Fibroblast of mammary gland (primary cell): ENCODE measurements around the gene DAAM2.

Experiments used
- DNase-seq: peaks from one replicate; pipeline ENCODE4 v3.0.0-alpha.2; 2010; ENCODE audit warnings: low read depth
- H3K4me3 ChIP-seq: 2 replicates; pipeline ENCODE4 v1.5.1; 2011; ENCODE audit warnings: low read depth, mild to moderate bottlenecking, low read length, moderate library complexity; ENCODE audit not compliant: control insufficient read depth
- TF ChIP-seq, protein P1 (sequence below): conservative IDR thresholded peaks from 2 replicates; pipeline ENCODE4 v1.5.1; 2011; ENCODE audit warnings: low read depth, low read length, inconsistent platforms; ENCODE audit not compliant: control insufficient read depth, insufficient read depth

The DAAM2 gene

DNA sequence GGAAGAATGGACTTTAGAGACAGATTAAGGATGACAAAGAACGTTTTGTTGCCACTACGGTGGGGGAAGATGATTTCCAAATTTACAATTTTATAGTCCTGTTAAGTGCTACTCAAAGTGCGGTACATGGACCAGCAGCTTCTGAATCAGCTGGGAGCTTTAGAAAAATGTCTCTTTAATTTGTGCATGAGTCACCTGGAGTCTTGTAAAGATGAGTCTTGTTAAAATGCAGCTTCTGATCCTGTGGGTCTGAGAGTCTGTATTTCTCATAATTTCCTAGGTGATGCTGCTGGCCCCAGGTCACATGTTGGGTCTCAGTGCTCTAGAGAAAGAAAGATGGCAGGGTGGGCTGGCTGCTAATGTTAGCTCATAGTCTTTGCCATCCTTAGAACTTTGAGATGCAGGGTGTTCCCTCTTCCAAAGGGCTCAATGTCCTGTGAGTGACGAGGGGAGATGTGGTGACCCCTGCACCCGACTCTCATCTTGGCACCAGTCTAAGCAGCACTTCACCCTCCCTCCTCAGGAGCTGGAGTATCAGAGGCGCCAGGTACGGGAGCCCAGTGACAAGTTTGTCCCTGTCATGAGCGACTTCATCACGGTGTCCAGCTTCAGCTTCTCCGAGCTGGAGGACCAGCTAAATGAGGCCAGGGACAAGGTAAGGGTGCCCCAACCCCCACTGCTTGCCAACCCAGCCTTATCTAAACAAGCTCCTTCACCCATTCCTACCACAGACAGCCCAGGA is 107.5 kb downstream of the DAAM2 start:
- H3K4me3 ChIP-seq, result no peak overlapping the region
- DNase-seq, result no peak
- TF ChIP-seq, protein P1, sequence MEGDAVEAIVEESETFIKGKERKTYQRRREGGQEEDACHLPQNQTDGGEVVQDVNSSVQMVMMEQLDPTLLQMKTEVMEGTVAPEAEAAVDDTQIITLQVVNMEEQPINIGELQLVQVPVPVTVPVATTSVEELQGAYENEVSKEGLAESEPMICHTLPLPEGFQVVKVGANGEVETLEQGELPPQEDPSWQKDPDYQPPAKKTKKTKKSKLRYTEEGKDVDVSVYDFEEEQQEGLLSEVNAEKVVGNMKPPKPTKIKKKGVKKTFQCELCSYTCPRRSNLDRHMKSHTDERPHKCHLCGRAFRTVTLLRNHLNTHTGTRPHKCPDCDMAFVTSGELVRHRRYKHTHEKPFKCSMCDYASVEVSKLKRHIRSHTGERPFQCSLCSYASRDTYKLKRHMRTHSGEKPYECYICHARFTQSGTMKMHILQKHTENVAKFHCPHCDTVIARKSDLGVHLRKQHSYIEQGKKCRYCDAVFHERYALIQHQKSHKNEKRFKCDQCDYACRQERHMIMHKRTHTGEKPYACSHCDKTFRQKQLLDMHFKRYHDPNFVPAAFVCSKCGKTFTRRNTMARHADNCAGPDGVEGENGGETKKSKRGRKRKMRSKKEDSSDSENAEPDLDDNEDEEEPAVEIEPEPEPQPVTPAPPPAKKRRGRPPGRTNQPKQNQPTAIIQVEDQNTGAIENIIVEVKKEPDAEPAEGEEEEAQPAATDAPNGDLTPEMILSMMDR, result no peak

DNA sequence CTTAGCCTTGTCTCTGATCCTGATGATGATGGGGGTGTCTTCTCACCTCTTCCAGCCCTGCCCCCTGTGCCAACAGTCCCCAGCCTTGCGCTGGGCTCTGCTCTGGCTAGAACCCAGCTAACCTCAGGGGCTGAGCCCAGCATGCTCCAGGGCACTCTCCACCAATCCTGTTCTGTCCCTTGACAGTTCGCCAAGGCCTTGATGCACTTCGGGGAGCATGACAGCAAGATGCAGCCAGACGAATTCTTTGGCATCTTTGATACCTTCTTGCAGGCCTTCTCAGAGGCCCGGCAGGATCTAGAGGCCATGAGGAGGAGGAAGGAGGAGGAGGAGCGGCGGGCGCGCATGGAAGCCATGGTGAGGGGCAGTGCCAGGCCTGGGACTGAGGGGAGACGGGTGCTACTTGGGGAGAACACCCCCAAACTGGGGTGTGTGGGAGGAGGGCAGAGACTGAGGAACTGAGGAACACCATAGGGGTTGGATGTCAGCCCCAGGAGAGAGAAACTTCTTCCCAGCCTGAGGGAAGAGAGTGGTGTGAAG is 109.0 kb downstream of the DAAM2 start:
- TF ChIP-seq, protein P1, result no peak
- DNase-seq, result no peak
- H3K4me3 ChIP-seq, result no peak overlapping the region

DNA sequence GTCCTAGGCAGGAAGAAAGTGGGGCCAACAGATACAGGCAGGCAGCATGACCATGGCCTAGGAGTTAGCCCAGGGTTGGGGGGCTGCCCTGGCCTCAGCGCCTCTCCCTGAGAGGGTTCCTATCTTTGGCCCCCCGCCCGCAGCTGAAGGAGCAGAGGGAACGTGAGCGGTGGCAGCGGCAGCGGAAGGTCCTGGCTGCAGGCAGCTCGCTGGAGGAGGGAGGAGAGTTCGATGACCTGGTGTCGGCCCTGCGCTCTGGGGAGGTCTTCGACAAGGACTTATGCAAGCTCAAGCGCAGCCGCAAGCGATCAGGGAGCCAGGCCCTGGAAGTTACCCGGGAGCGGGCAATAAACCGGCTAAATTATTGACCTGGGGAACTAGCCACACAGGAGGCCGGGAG is 109.5 kb downstream of the DAAM2 start:
- no peak overlapping the region for H3K4me3 ChIP-seq
- TF ChIP-seq, protein P1, result no peak
- DNase-seq, result no peak

DNA sequence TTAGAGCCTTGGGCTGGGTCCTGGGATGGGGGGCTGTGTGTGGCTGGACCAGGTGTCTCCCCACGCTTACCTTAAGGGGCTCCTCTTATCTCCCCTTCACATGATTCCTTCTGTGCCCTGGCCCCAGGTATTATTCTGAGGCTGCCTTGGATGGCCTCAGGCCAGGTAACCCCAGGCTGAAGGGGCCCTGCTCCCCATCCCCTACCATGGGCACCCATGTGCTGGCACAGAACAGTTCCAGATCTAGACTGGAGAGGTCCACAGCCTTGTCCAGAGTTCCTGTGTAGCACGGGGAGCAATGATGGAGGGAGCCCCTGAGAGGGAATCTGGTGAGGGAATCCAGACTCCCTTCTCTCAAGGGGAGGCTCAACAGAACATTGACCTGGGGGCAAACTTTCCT is 110.0 kb downstream of the DAAM2 start:
- TF ChIP-seq, protein P1, result no peak
- DNase-seq, result no peak

DNA sequence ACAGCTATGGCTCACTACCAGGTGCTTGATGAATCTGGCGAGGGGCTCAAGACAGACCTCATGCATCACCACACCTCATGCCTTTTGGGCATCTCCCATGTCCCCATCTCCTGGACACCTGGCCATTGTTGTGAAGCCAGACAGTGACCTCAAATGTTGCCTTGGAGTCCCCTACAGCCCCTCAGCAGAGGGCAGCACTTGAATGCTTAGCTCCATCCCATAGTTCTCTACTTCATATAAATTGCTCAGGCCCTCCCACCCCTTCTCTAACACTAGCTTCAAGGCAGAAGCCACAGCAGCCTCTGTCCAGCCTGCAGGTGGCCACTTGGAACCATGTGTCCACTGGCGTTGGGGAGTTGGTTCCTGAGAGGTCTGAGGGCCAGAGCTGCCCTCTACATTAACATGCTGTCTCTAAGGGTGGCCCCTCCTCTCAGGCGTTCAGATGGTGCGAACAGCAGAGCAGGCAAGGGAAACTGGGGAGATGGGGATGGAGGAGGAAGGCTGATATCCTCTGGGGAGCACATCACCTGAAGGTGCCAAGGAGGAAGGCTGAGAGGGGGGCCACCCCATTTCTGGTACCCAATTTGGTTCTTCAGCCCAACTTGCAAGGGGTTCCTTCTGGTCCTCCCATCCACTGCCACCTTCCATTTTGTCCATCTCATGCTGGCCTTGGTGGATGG is 110.8 kb downstream of the DAAM2 start:
- no peak overlapping the region for H3K4me3 ChIP-seq
- DNase-seq, result no peak
- TF ChIP-seq, protein P1, result no peak

More for the DNA sequence above, 110.0 kb downstream of the DAAM2 start:
- H3K4me3 ChIP-seq, result no peak overlapping the region

DNA sequence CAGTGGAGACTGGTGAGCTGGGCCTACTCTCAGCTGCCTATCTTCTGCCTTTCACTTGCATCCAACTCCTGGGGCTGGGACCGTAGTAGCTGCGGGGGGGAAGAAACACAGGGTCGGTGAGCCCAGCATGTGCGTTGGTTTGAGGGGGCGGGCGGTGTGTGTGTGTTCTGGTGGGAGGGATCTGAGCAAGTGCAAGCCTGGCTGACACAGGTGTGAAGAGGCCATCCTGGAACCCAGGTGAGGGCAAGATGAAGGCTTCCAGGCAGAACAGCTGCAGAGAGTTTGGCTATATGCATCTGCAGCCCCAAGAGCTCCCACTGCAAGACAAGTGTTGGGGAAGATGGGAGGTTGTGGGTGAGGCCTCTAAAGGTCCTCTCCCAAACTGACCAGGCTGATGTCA is 111.5 kb downstream of the DAAM2 start:
- TF ChIP-seq, protein P1, result no peak

More for the DNA sequence above, 111.5 kb downstream of the DAAM2 start:
- no peak overlapping the region for H3K4me3 ChIP-seq
- no peak for DNase-seq
